Astrocyte (in vitro differentiated cells and primary cell): ENCODE measurements around the gene MAGEA2B. TPM values are rescaled to one million over a fixed set of nuclear protein-coding genes. Genes with fewer than 3 reads are reported as not detected.
"Not testable (repeated sequence)": the region's sequence is repeated elsewhere in the genome, so short reads cannot be mapped to it uniquely, and the experiment has no call there.

Experiments
- DNase-seq: peaks from one replicate; pipeline ENCODE4 v3.0.0-alpha.2; 2010; ENCODE audit warnings: low read depth
- FAIRE-seq: peaks from 2 replicates; lab custom pipeline; 2011; peaks lifted over from hg19 to GRCh38; lab: Jason Lieb, UNC
- H2AFZ ChIP-seq: 2 replicates; pipeline ENCODE4 v1.6.0; 2012; ENCODE audit warnings: low read depth, low read length, inconsistent platforms
- H3K27ac ChIP-seq: 2 replicates; pipeline ENCODE4 v1.5.1; 2011; ENCODE audit warnings: low read depth, low read length, inconsistent platforms
- H3K27me3 ChIP-seq: 2 replicates; pipeline ENCODE4 v1.6.0; 2011; ENCODE audit warnings: low read length, inconsistent platforms; ENCODE audit not compliant: insufficient read depth
- H3K36me3 ChIP-seq: 2 replicates; pipeline ENCODE4 v1.5.1; 2011; ENCODE audit warnings: low read length, inconsistent platforms; ENCODE audit not compliant: insufficient read depth
- H3K4me1 ChIP-seq: 2 replicates; pipeline ENCODE4 v1.5.1; 2011; ENCODE audit warnings: low read length, inconsistent platforms; ENCODE audit not compliant: insufficient read depth
- H3K4me2 ChIP-seq: 2 replicates; pipeline ENCODE4 v1.6.0; 2012; ENCODE audit warnings: low read length, inconsistent platforms
- H3K4me3 ChIP-seq: 2 replicates; pipeline ENCODE4 v1.5.1; 2011; ENCODE audit warnings: low read depth, mild to moderate bottlenecking, low read length, inconsistent platforms; ENCODE audit not compliant: insufficient read depth
- H3K79me2 ChIP-seq: 2 replicates; pipeline ENCODE4 v1.6.0; 2012; ENCODE audit warnings: mild to moderate bottlenecking, low read length, inconsistent platforms; ENCODE audit not compliant: insufficient read depth
- H3K9ac ChIP-seq: 2 replicates; pipeline ENCODE4 v1.6.0; 2012; ENCODE audit warnings: mild to moderate bottlenecking, low read length, inconsistent platforms
- H3K9me3 ChIP-seq: 2 replicates; pipeline ENCODE4 v1.5.1; 2012; ENCODE audit warnings: low read depth, mild to moderate bottlenecking, low read length, inconsistent platforms; ENCODE audit not compliant: insufficient read depth
- H4K20me1 ChIP-seq: 2 replicates; pipeline ENCODE4 v1.6.0; 2012; ENCODE audit warnings: low read length, inconsistent platforms; ENCODE audit not compliant: insufficient read depth
- H3K27ac Mint-ChIP-seq: one replicate; pipeline ENCODE4 v1.8.0; 2021; ENCODE audit warnings: mild to moderate bottlenecking, mixed read lengths; ENCODE audit not compliant: unreplicated experiment
- H3K27me3 Mint-ChIP-seq: one replicate; pipeline ENCODE4 v1.8.0; 2021; ENCODE audit warnings: low read depth, mixed read lengths; ENCODE audit not compliant: unreplicated experiment
- H3K36me3 Mint-ChIP-seq: one replicate; pipeline ENCODE4 v1.8.0; 2021; ENCODE audit warnings: low read depth, mixed read lengths; ENCODE audit not compliant: unreplicated experiment
- H3K4me1 Mint-ChIP-seq: one replicate; pipeline ENCODE4 v1.8.0; 2021; ENCODE audit warnings: low read depth, mixed read lengths; ENCODE audit not compliant: unreplicated experiment
- H3K4me3 Mint-ChIP-seq: one replicate; pipeline ENCODE4 v1.8.0; 2021; ENCODE audit warnings: mild to moderate bottlenecking, moderate library complexity, mixed read lengths; ENCODE audit not compliant: unreplicated experiment
- H3K9me3 Mint-ChIP-seq: one replicate; pipeline ENCODE4 v1.8.0; 2021; ENCODE audit warnings: mild to moderate bottlenecking, mixed read lengths; ENCODE audit not compliant: unreplicated experiment
- CTCF ChIP-seq: IDR thresholded peaks from 2 replicates; pipeline ENCODE4 v1.5.1; 2011; ENCODE audit warnings: low read depth, mild to moderate bottlenecking, inconsistent platforms, low read length, moderate library complexity; ENCODE audit not compliant: insufficient read depth
- EZH2 ChIP-seq: IDR thresholded peaks from 2 replicates; pipeline ENCODE4 v1.6.1; 2012; ENCODE audit warnings: mild to moderate bottlenecking, low read length, inconsistent platforms; ENCODE audit not compliant: insufficient read depth
- total RNA-seq: library from RNA; stranded (reverse); gene quantifications from 2 replicates; pipeline ENCODE4 v1.2.1, GENCODE V29; 2021

Gene MAGEA2B
- total RNA-seq, 1 donor from 2014 or later: 1.2 TPM

GRCh38 chrX:152725409-152725808 is 11.0 kb downstream of the MAGEA2B start:
- Mint-ChIP-seq H3K27me3 (no peaks in the 10 kb centered on the region), H3K9me3 (no peaks in the 10 kb centered on the region), H3K4me1 (no peaks in the 10 kb centered on the region), H3K27ac (no peak overlapping the region), H3K4me3 (no peak overlapping the region), H3K36me3 (no peaks in the 10 kb centered on the region)
- H3K27me3 ChIP-seq: no peaks in the 10 kb centered on the region
- H3K9me3 ChIP-seq: no peaks in the 10 kb centered on the region
- no peak overlapping the region for H2AFZ ChIP-seq
- no peak overlapping the region for H3K4me2 ChIP-seq
- H4K20me1 ChIP-seq: no peaks in the 10 kb centered on the region
- no peaks in the 10 kb centered on the region for H3K36me3 ChIP-seq
- H3K79me2 ChIP-seq: no peaks in the 10 kb centered on the region
- H3K27ac ChIP-seq: no peak overlapping the region
- no peaks in the 10 kb centered on the region for H3K4me1 ChIP-seq
- FAIRE-seq: no peak
- DNase-seq: no peak
- no peak overlapping the region for H3K9ac ChIP-seq
- H3K4me3 ChIP-seq: no peak overlapping the region
- TF ChIP-seq EZH2 (no peak), CTCF (no peak)

DNA sequence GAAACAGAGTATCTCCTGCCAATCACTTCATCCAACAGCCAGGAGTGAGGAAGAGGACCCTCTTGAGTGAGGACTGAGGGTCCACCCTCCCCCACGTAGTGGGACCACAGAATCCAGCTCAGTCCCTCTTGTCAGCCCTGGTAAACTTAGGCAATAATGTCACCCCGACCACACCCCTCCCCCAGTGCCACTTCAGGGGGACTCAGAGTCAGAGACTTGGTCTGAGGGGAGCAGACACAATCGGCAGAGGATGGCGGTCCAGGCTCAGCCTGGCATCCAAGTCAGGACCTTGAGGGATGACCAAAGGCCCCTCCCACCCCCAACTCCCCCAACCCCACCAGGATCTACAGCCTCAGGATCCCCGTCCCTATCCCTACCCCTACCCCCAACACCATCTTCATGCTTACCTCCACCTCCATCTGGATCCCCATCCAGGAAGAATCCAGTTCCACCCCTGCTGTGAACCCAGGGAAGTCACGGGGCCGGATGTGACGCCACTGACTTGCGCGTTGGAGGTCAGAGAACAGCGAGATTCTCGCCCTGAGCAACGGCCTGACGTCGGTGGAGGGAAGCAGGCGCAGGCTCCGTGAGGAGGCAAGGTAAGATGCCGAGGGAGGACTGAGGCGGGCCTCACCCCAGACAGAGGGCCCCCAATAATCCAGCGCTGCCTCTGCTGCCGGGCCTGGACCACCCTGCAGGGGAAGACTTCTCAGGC is 19.0 kb downstream of the MAGEA2B start, which contains the start of the genes CSAG1 and MAGEA12:
TSS of gene CSAG1 (minus strand) at position 461 of the 715 bp plus-strand sequence. CDS start 1,261 bp downstream, outside the sequence.
TSS of gene MAGEA12 (plus strand) at position 497 of the 715 bp plus-strand sequence. CDS start 2,405 bp downstream, outside the sequence.
- Histone ChIP-seq H3K9me3 (no peaks in the 10 kb centered on the region), H3K4me2 (no peak within 1 kb of the TSS), H3K4me1 (no peaks in the 10 kb centered on the region), H4K20me1 (no peaks in the 10 kb centered on the region), H3K27me3 (no peaks in the 10 kb centered on the region), H3K27ac (no peak within 1 kb of the TSS), H3K4me3 (no peak within 1 kb of the TSS), H3K79me2 (no peaks in the 10 kb centered on the region), H3K9ac (no peak within 1 kb of the TSS), H2AFZ (no peak within 1 kb of the TSS), H3K36me3 (no peaks in the 10 kb centered on the region)
- no peaks in the 10 kb centered on the region for H3K9me3 Mint-ChIP-seq
- TF ChIP-seq CTCF (no peak), EZH2 (no peak)
- H3K36me3 Mint-ChIP-seq: no peaks in the 10 kb centered on the region
- DNase-seq (no peak), FAIRE-seq (no peak)
- no peaks in the 10 kb centered on the region for H3K27me3 Mint-ChIP-seq
- H3K27ac Mint-ChIP-seq: no peak within 1 kb of the TSS
- H3K4me3 Mint-ChIP-seq: no peak within 1 kb of the TSS
- H3K4me1 Mint-ChIP-seq: no peaks in the 10 kb centered on the region

DNA sequence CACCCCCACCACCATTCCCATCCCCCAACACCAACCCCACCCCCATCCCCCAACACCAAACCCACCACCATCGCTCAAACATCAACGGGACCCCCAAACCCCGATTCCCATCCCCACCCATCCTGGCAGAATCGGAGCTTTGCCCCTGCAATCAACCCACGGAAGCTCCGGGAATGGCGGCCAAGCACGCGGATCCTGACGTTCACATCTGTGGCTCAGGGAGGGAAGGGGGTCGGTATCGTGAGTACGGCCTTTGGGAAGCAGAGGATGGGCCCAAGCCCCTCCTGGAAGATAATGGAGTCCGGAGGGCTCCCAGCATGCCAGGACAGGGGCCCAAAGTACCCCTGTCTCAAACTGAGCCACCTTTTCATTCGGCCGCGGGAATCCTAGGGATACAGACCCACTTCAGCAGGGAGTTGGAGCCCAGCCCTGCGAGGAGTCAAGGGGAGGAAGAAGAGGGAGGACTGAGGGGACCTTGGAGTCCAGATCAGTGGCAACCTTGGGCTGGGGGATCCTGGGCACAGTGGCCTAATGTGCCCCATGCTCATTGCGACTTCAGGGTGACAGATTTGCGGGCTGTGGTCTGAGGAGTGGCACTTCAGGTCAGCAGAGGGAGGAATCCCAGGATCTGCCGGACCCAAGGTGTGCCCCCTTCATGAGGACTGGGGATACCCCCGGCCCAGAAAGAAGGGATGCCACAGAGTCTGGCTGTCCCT is 19.9 kb downstream of the MAGEA2B start:
- H3K36me3 Mint-ChIP-seq, H3K79me2 ChIP-seq, H3K4me1 ChIP-seq, H3K36me3 ChIP-seq, H3K27me3 ChIP-seq, FAIRE-seq, H3K4me1 Mint-ChIP-seq, H3K9ac ChIP-seq, H3K27ac Mint-ChIP-seq, H3K27ac ChIP-seq, H3K4me3 Mint-ChIP-seq, H3K4me3 ChIP-seq, DNase-seq, H4K20me1 ChIP-seq, H3K9me3 Mint-ChIP-seq, H3K27me3 Mint-ChIP-seq, H3K4me2 ChIP-seq, H3K9me3 ChIP-seq, H2AFZ ChIP-seq: not testable (repeated sequence)
